Measurements from ENCODE around the gene EPM2A. TPM values are rescaled to one million over a fixed set of nuclear protein-coding genes. Genes with fewer than 3 reads are reported as not detected.

EPM2A gene
- total RNA-seq, result 10.6 and 11.6 TPM in 2 replicates

- H3K27ac ChIP-seq (ENCODE audit: low read depth, low read length), result peak within 1 kb of the TSS; percentile 84
- no peaks in the 10 kb centered on the region for H3K9me3 ChIP-seq (ENCODE audit: low read depth, low read length)
- H3K4me3 ChIP-seq (ENCODE audit: insufficient read depth, low read length), result peak within 1 kb of the TSS; percentile 89
- H3K79me2 ChIP-seq (ENCODE audit: insufficient read depth, low read length), result no peaks in the 10 kb centered on the region
- DNase-seq (ENCODE audit: insufficient read length, low spot score, missing footprints), result peak; percentile 97
- no peaks in the 10 kb centered on the region for H3K36me3 ChIP-seq (ENCODE audit: insufficient read depth, low read length)
- peak within 1 kb of the TSS; percentile 88 for H2AFZ ChIP-seq (ENCODE audit: low read length)
- no peaks in the 10 kb centered on the region for H4K20me1 ChIP-seq (ENCODE audit: insufficient read depth, low read length)
- H3K27me3 ChIP-seq (ENCODE audit: insufficient read depth, low read length), result no peaks in the 10 kb centered on the region
- H3K4me2 ChIP-seq (ENCODE audit: insufficient read depth, low read length), result peak within 1 kb of the TSS; percentile 84
- H3K4me1 ChIP-seq (ENCODE audit: insufficient read depth, low read length), result peaks cover 16% of the 10 kb centered on the region
- no peak for TF ChIP-seq CTCF (IDR thresholded peaks at IDR 0.05; ENCODE audit: extremely low read depth, low read depth, low read length)
These were observed at the start of gene EPM2A for GRCh38 chr6:145735356-145736165. Gene EPM2A (minus strand): TSS chr6:145735520. CDS start chr6:145735498, 22 bp downstream.

- no peak overlapping the region for H3K4me3 ChIP-seq (ENCODE audit: insufficient read depth, low read length)
- H4K20me1 ChIP-seq (ENCODE audit: insufficient read depth, low read length), result peaks cover 3% of the 10 kb centered on the region
- no peak for DNase-seq (ENCODE audit: insufficient read length, low spot score, missing footprints)
- no peaks in the 10 kb centered on the region for H3K36me3 ChIP-seq (ENCODE audit: insufficient read depth, low read length)
- H3K4me1 ChIP-seq (ENCODE audit: insufficient read depth, low read length), result no peaks in the 10 kb centered on the region
- H2AFZ ChIP-seq (ENCODE audit: low read length), result no peak overlapping the region
- H3K27me3 ChIP-seq (ENCODE audit: insufficient read depth, low read length), result no peaks in the 10 kb centered on the region
- no peak overlapping the region for H3K4me2 ChIP-seq (ENCODE audit: insufficient read depth, low read length)
- H3K27ac ChIP-seq (ENCODE audit: low read depth, low read length), result no peak overlapping the region
- no peaks in the 10 kb centered on the region for H3K9me3 ChIP-seq (ENCODE audit: low read depth, low read length)
- H3K79me2 ChIP-seq (ENCODE audit: insufficient read depth, low read length), result no peaks in the 10 kb centered on the region
- TF ChIP-seq CTCF (IDR thresholded peaks at IDR 0.05; ENCODE audit: extremely low read depth, low read depth, low read length), result no peak
These were observed 49.4 kb upstream of the EPM2A start for GRCh38 chr6:145784683-145785082.

- Histone ChIP-seq H4K20me1 (ENCODE audit: insufficient read depth, low read length) (no peaks in the 10 kb centered on the region), H2AFZ (ENCODE audit: low read length) (no peak overlapping the region), H3K9me3 (ENCODE audit: low read depth, low read length) (no peaks in the 10 kb centered on the region), H3K4me3 (ENCODE audit: insufficient read depth, low read length) (no peak overlapping the region), H3K4me2 (ENCODE audit: insufficient read depth, low read length) (no peak overlapping the region), H3K79me2 (ENCODE audit: insufficient read depth, low read length) (no peaks in the 10 kb centered on the region), H3K27ac (ENCODE audit: low read depth, low read length) (no peak overlapping the region), H3K27me3 (ENCODE audit: insufficient read depth, low read length) (no peaks in the 10 kb centered on the region), H3K36me3 (ENCODE audit: insufficient read depth, low read length) (no peaks in the 10 kb centered on the region), H3K4me1 (ENCODE audit: insufficient read depth, low read length) (no peaks in the 10 kb centered on the region)
- no peak for DNase-seq (ENCODE audit: insufficient read length, low spot score, missing footprints)
- no peak for TF ChIP-seq CTCF (IDR thresholded peaks at IDR 0.05; ENCODE audit: extremely low read depth, low read depth, low read length)
These were observed 48.5 kb upstream of the EPM2A start for GRCh38 chr6:145783796-145784195.

- no peak overlapping the region for H3K4me3 ChIP-seq (ENCODE audit: insufficient read depth, low read length)
- H2AFZ ChIP-seq (ENCODE audit: low read length), result no peak overlapping the region
- no peaks in the 10 kb centered on the region for H3K79me2 ChIP-seq (ENCODE audit: insufficient read depth, low read length)
- no peaks in the 10 kb centered on the region for H3K4me1 ChIP-seq (ENCODE audit: insufficient read depth, low read length)
- H3K9me3 ChIP-seq (ENCODE audit: low read depth, low read length), result no peaks in the 10 kb centered on the region
- no peak for DNase-seq (ENCODE audit: insufficient read length, low spot score, missing footprints)
- H4K20me1 ChIP-seq (ENCODE audit: insufficient read depth, low read length), result no peaks in the 10 kb centered on the region
- H3K27ac ChIP-seq (ENCODE audit: low read depth, low read length), result no peak overlapping the region
- no peak overlapping the region for H3K4me2 ChIP-seq (ENCODE audit: insufficient read depth, low read length)
- no peaks in the 10 kb centered on the region for H3K36me3 ChIP-seq (ENCODE audit: insufficient read depth, low read length)
- TF ChIP-seq CTCF (IDR thresholded peaks at IDR 0.05; ENCODE audit: extremely low read depth, low read depth, low read length), result no peak
- H3K27me3 ChIP-seq (ENCODE audit: insufficient read depth, low read length), result no peaks in the 10 kb centered on the region
These were observed 37.5 kb upstream of the EPM2A start for GRCh38 chr6:145772846-145773245.

Data from osteoblast (primary cell).